Spleen (tissue), 7 donors: ENCODE results near the gene RPRD1B.

Source experiments
- CTCF ChIP-seq, 11 experiments: fragments of 200-600 bp in 7 of 11; fragments of 450-650 bp in 4 of 11; sonication (generic) in 4 of 11; IDR thresholded peaks in 8 of 11; conservative IDR thresholded peaks in 3 of 11; 1 replicate in 7 of 11; 2 replicates in 4 of 11; pipeline versions ENCODE4 v1.4.0 to v1.8.0; 2016 to 2021; ENCODE audit warnings: antibody characterized with exemption in 11 of 11, inconsistent platforms in 4 of 11, mild to moderate bottlenecking in 1 of 11
- POLR2A ChIP-seq, 3 donors: fragments of 450-650 bp; IDR thresholded peaks; one replicate each; pipeline ENCODE4 v1.5.1; 2017; ENCODE audit warnings: antibody characterized with exemption in 3 of 3, mild to moderate bottlenecking in 1 of 3
- POLR2AphosphoS5 ChIP-seq, 3 donors: sonication (generic); formaldehyde crosslinking; IDR thresholded peaks; one replicate each; pipeline ENCODE4 v1.5.1; 2017; ENCODE audit warnings: antibody characterized with exemption in 3 of 3
- donor health status: DM: no; HTN: no; CAD: no; lungs with moderate emphysema.
- donor health status: DM: no; HTN: no; CAD: no.
- donor health status: DM: no; HTN: no; CAD: no.

GRCh38 chr20:38092915-38093314 lies 59.4 kb downstream of the RPRD1B start:
- no peak for TF ChIP-seq CTCF (IDR thresholded peaks at IDR 0.05 in 8 of 11, conservative IDR thresholded peaks at IDR 0.05 in 3 of 11)
- TF ChIP-seq POLR2A (IDR thresholded peaks at IDR 0.05), result no peak
- TF ChIP-seq POLR2AphosphoS5 (IDR thresholded peaks at IDR 0.05), result no peak
